ENCODE measurements around the gene COX18. TPM values are rescaled to one million over a fixed set of nuclear protein-coding genes. Genes with fewer than 3 reads are reported as not detected.

Gene COX18
- total RNA-seq, 1 experiment from 2014 or later, result 20.5 TPM

DNA sequence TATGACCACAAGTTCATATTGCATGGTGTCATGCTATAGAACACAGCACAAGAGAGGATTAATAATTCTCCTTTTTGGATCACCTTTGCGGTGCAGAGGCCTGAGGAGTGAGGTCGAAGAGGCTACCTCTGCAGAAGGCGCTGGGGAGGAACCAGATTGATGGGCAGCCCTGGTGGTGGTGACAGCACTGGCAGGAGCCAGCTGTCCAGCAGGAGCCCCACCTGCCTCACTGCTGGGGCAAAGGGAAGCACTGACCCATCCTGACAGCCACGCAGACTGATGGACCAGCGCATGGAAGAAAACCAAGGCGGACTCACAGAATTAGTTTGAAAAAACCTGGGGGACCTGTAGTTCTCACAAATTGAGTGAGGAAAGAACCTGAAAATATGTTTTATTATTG is 50.9 kb downstream of the COX18 start:
- H3K79me1 ChIP-seq (ENCODE audit: insufficient read depth, low read depth, low read length, poor library complexity, severe bottlenecking), result no peaks in the 10 kb centered on the region
- H4K91ac ChIP-seq (ENCODE audit: insufficient read length, low read depth, low read length), result no peak overlapping the region
- no peak overlapping the region for H2BK120ac ChIP-seq (ENCODE audit: low read depth, low read length, poor library complexity, severe bottlenecking)
- H3K4me3 Mint-ChIP-seq, result no peak overlapping the region
- H4K8ac ChIP-seq (replicated peaks; ENCODE audit: insufficient read length, low read depth, low read length), result no peak overlapping the region
- no peak overlapping the region for H3K27ac Mint-ChIP-seq
- H2BK12ac ChIP-seq (ENCODE audit: insufficient read length, low read depth, low read length), result no peak overlapping the region
- no peak overlapping the region for H3K27ac ChIP-seq (ENCODE audit: insufficient read length, low read depth, low read length)
- H3K23me2 ChIP-seq (ENCODE audit: insufficient read length, low read depth, low read length, poor library complexity, severe bottlenecking), result no peaks in the 10 kb centered on the region
- no peaks in the 10 kb centered on the region for H3K27me3 ChIP-seq (ENCODE audit: insufficient read depth, low read length)
- peaks cover 0 to 2% of the 10 kb centered on the region in 2 experiments; a peak in 1 of 4 replicates for H3K4me1 Mint-ChIP-seq
- no peak overlapping the region for H2AK5ac ChIP-seq (ENCODE audit: insufficient read length, low read length)
- DNase-seq, result peak; percentile 39
- no peak overlapping the region for H3K18ac ChIP-seq (ENCODE audit: insufficient read length, low read depth, low read length)
- H3K36me3 Mint-ChIP-seq (ENCODE audit: insufficient read depth in 1 of 3, low read depth in 3 of 3), result no peaks in the 10 kb centered on the region
- H3K9me3 Mint-ChIP-seq, result no peaks in the 10 kb centered on the region
- H2BK5ac ChIP-seq (ENCODE audit: insufficient read length, low read length), result no peak overlapping the region
- H3K79me2 ChIP-seq (ENCODE audit: insufficient read depth, low read length), result no peaks in the 10 kb centered on the region
- H2BK20ac ChIP-seq (ENCODE audit: low read depth, low read length, poor library complexity, severe bottlenecking), result no peak overlapping the region
- no peak overlapping the region for H2BK15ac ChIP-seq (ENCODE audit: low read depth, low read length)
- no peak overlapping the region for H3K23ac ChIP-seq (ENCODE audit: insufficient read length, low read depth, low read length)
- WGBS (ENCODE audit: extremely low coverage, insufficient read length, low lambda C conversion rate), result no CpG with 5 or more reads among the region's 6 CpGs
- H4K5ac ChIP-seq (ENCODE audit: insufficient read length, low read depth, low read length), result no peak overlapping the region
- no peaks in the 10 kb centered on the region for H3K27me3 Mint-ChIP-seq (ENCODE audit: low read depth)
- H3K56ac ChIP-seq (ENCODE audit: insufficient read length, low read depth, low read length), result no peak overlapping the region
- no peak overlapping the region for H3K4ac ChIP-seq (ENCODE audit: low read depth, low read length)
- no peaks in the 10 kb centered on the region for H4K20me1 ChIP-seq (ENCODE audit: control insufficient read depth, insufficient read depth, insufficient read length)
- no peak overlapping the region for H3K9ac ChIP-seq (ENCODE audit: extremely low read depth, insufficient read length, low read length)
- H3K9me3 ChIP-seq (ENCODE audit: control insufficient read depth, low read depth, low read length), result no peaks in the 10 kb centered on the region
- H3K4me2 ChIP-seq (ENCODE audit: insufficient read depth, insufficient read length, low read length), result no peak overlapping the region
- H3K14ac ChIP-seq (ENCODE audit: insufficient read depth, low read length), result peak overlapping the region; percentile 65; the same call in 1 of the 2 replicates
- H3T11ph ChIP-seq (ENCODE audit: low read length), result no peak overlapping the region
- TF ChIP-seq, protein P1, sequence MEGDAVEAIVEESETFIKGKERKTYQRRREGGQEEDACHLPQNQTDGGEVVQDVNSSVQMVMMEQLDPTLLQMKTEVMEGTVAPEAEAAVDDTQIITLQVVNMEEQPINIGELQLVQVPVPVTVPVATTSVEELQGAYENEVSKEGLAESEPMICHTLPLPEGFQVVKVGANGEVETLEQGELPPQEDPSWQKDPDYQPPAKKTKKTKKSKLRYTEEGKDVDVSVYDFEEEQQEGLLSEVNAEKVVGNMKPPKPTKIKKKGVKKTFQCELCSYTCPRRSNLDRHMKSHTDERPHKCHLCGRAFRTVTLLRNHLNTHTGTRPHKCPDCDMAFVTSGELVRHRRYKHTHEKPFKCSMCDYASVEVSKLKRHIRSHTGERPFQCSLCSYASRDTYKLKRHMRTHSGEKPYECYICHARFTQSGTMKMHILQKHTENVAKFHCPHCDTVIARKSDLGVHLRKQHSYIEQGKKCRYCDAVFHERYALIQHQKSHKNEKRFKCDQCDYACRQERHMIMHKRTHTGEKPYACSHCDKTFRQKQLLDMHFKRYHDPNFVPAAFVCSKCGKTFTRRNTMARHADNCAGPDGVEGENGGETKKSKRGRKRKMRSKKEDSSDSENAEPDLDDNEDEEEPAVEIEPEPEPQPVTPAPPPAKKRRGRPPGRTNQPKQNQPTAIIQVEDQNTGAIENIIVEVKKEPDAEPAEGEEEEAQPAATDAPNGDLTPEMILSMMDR (conservative IDR thresholded peaks at IDR 0.05), result 0 out of 3 replicates have a peak, but pooled peaks have one; percentile 12
- no peak overlapping the region for H2AFZ ChIP-seq (ENCODE audit: low read length)
- no peaks in the 10 kb centered on the region for H3K4me1 ChIP-seq (ENCODE audit: insufficient read depth, low read length)
